Left ventricle myocardium inferior (tissue), 1 donor: ENCODE measurements around the gene INSL6. TPM values are rescaled to one million over a fixed set of nuclear protein-coding genes. Genes with fewer than 3 reads are reported as not detected.
"Not testable (repeated sequence)": the region's sequence is repeated elsewhere in the genome, so short reads cannot be mapped to it uniquely, and the experiment has no call there.

Source experiments
- DNase-seq: peaks from one replicate; pipeline ENCODE4 v3.0.0-alpha.2; 2020
- H3K27ac ChIP-seq: fragments of 200-600 bp; replicated peaks from 2 replicates; pipeline ENCODE4 v1.8.0; 2021
- H3K27me3 ChIP-seq: fragments of 200-600 bp; 2 replicates; pipeline ENCODE4 v1.8.0; 2021; ENCODE audit warnings: low read depth
- H3K36me3 ChIP-seq: fragments of 200-600 bp; 2 replicates; pipeline ENCODE4 v1.8.0; 2021
- H3K4me1 ChIP-seq: fragments of 200-600 bp; 2 replicates; pipeline ENCODE4 v1.8.0; 2021
- H3K4me3 ChIP-seq: fragments of 200-600 bp; 2 replicates; pipeline ENCODE4 v1.8.0; 2021; ENCODE audit warnings: mild to moderate bottlenecking, moderate library complexity
- H3K9me3 ChIP-seq: fragments of 200-600 bp; replicated peaks from 2 replicates; pipeline ENCODE4 v1.8.0; 2021
- intact Hi-C: fragments of 100-400 bp; cut with micrococcal nuclease; formaldehyde crosslinking; loops from one replicate; pipeline ENCODE4 v1.11.0; 2022
- total RNA-seq: library from RNA; stranded (reverse); fragmentation: NEBNext Ultra II Directional; extraction: Animal tissue kit (Norgen Biotek cat#: 25700); gene quantifications from one replicate; pipeline ENCODE4 v1.2.1, GENCODE V29; 2021
- TF ChIP-seq, protein P1 (sequence below): fragments of 200-600 bp; IDR thresholded peaks from 2 replicates; pipeline ENCODE4 v1.8.0; 2021; ENCODE audit warnings: antibody characterized with exemption, mild to moderate bottlenecking, borderline replicate concordance
- donor health status: DM: no; HTN: yes; CAD: no; lungs with severe emphysema.

Gene INSL6
- total RNA-seq, 1 donor from 2014 or later = not detected

DNA sequence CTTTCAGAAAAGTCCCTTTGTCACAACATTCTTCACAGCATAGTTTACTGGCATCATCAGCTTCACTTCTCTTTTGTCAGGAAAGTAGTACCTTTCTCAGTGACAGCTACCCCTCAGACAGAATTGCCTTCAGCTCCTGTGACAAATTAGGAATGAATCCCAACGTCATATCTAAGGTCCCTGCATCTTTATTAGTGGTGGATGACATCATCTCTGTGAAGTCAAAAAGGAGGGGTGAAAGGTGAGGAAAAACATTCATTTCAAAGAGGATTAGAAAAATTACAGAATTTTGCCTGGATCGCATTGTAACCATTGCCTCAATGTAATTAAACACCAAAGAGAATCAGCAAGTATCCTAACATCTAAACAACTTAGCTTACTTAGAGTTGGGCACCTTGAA is 7.9 kb upstream of the INSL6 start:
- Histone ChIP-seq H3K4me3 (no peak overlapping the region), H3K27me3 (peaks cover 9% of the 10 kb centered on the region), H3K4me1 (no peaks in the 10 kb centered on the region), H3K27ac (no peak overlapping the region), H3K36me3 (no peaks in the 10 kb centered on the region), H3K9me3 (peaks cover 8% of the 10 kb centered on the region)
- DNase-seq = no peak
- intact Hi-C loops = no loop called here
- TF ChIP-seq, protein P1, sequence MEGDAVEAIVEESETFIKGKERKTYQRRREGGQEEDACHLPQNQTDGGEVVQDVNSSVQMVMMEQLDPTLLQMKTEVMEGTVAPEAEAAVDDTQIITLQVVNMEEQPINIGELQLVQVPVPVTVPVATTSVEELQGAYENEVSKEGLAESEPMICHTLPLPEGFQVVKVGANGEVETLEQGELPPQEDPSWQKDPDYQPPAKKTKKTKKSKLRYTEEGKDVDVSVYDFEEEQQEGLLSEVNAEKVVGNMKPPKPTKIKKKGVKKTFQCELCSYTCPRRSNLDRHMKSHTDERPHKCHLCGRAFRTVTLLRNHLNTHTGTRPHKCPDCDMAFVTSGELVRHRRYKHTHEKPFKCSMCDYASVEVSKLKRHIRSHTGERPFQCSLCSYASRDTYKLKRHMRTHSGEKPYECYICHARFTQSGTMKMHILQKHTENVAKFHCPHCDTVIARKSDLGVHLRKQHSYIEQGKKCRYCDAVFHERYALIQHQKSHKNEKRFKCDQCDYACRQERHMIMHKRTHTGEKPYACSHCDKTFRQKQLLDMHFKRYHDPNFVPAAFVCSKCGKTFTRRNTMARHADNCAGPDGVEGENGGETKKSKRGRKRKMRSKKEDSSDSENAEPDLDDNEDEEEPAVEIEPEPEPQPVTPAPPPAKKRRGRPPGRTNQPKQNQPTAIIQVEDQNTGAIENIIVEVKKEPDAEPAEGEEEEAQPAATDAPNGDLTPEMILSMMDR = no peak

DNA sequence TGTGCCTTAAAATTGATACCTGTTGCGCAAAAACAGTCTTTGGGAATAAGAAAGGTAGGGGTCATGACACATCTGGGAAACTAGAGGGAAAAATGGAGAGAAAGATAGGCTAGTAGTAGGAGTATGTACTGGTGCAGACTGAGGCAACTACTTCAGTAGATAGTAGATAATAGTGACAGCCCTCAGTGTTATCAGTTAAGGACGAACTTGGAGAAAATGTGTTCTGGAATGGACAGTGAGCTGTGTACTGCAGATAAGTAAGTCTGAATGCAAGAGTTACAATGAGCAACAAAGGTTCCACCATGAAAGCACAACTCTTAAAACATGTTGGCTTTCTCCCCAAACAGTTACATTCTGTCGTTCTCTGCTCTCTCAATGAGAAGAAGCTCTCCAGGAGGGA is 6.5 kb upstream of the INSL6 start:
- H3K27ac ChIP-seq = no peak overlapping the region
- TF ChIP-seq, protein P1 = no peak
- no peaks in the 10 kb centered on the region for H3K36me3 ChIP-seq
- no peak overlapping the region for H3K4me3 ChIP-seq
- intact Hi-C loops = no loop called here
- no peaks in the 10 kb centered on the region for H3K4me1 ChIP-seq
- H3K9me3 ChIP-seq = no peaks in the 10 kb centered on the region
- no peak for DNase-seq
- peaks cover 11% of the 10 kb centered on the region for H3K27me3 ChIP-seq

DNA sequence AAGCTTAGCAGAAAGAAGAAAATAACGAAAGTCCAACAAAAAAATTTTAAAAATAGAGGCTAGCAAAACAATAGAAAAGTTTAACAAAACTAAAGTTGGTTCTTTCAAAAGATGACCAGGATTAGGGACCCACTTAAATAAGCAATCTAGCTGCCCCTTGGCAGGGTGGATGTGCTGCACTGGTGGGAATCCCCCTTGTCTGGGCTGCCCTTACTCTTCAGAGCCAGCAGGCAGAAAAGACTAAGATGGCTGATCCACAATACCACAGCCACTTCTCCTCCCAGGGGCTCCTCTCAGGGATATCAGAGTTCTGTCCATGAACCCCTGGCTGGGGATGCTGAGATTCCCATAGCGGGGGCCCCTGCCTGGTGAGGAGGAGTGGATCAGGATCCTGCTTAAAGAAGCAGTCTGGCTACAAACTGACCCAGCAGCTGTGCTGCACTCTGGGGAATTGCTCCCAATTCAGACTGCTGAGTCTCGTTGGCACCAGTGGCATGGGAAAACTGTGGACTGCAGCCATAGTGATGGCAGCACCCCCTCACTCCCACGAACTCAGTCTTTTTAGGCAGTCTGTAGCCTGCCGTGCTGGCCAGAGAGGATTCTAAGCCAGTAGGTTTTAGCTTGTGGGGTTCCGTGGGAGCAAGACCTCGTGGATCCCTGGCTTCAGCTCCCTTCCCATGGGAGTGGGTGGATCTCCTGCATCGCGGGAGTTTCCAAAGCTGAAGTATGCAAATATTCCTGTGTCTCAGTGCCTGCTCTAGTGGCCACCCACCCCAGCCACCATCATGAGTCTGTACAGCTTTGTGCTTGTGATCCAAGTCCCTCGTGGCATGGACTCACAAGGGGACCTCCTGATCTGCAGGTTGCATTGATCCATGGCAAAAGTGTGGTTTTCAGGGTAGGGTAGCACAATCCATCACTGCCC is 2.9 kb upstream of the INSL6 start:
- no peak overlapping the region for H3K27ac ChIP-seq
- H3K27me3 ChIP-seq = peaks cover 15% of the 10 kb centered on the region
- intact Hi-C loops = loop anchor here (5.0 kb wide), 2 partner anchors 254 to 404 kb away; no protein-coding TSS in a partner anchor
- DNase-seq = no peak
- TF ChIP-seq, protein P1 = no peak
- H3K4me1 ChIP-seq = no peaks in the 10 kb centered on the region
- H3K4me3 ChIP-seq = no peak overlapping the region
- no peaks in the 10 kb centered on the region for H3K36me3 ChIP-seq
- no peaks in the 10 kb centered on the region for H3K9me3 ChIP-seq

DNA sequence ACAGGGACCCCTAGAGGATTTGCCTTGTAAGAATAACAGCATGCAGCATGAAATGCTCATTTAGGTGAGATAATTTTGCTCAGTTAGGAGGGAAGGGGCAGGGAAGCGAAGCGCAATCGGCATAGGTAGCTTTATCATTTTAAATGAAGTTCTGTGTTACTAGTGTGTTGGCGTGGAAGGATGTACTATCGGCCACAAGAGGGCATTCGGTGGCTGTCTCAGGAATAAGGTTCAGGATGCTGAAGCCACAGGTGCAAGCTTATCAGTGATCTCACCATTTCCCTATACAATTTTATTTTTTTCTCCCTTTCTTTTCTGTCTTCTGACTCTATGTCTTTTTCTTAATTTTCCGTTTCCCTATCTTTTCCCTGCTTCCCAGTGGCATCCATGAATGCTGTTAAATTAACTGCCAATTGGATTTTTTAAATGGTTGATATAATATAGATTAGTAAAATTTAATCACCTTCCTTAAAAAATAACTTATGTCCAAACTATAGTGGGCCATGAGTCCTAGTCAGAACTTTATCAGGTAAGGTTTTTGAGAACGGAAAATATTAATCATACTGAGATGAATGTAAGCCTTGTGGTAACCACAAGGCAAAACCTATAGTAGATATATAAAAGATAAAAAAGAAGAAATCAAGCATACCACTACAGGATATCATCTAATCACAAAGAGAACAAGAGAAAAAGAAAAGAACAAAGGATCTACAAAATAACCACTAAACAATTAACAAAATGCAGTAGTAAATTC is 1.2 kb upstream of the INSL6 start:
- Histone ChIP-seq H3K9me3 (no peaks in the 10 kb centered on the region), H3K4me1 (no peaks in the 10 kb centered on the region), H3K27me3 (peaks cover 10% of the 10 kb centered on the region), H3K27ac (no peak overlapping the region), H3K36me3 (no peaks in the 10 kb centered on the region), H3K4me3 (no peak overlapping the region)
- TF ChIP-seq, protein P1 = peak; percentile 79
- intact Hi-C loops = loop anchor here (5.0 kb wide), 2 partner anchors 256 to 406 kb away; no protein-coding TSS in a partner anchor
- DNase-seq = no peak

DNA sequence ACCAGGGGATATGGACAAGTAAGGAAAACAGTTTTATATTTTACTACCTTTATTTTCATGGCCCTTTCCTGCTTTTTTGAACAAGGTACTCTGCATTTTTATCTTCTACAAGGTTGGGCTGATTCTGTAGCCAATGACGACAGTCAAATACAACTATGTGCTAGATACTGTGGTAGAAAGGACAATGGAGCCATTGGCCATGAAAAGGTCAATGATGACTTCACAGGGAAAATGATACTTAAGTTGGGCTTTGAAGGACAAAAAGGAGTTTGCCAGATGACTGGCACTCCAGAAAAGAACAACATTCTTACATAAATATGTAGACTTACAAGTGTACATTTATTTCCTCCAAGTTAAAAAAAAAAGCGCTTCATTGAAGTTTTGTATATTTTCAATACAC is 663 bp downstream of the INSL6 start:
- Histone ChIP-seq H3K27me3 (peaks cover 10% of the 10 kb centered on the region), H3K4me3 (no peak overlapping the region), H3K4me1 (no peaks in the 10 kb centered on the region), H3K27ac (no peak overlapping the region), H3K9me3 (peaks cover 11% of the 10 kb centered on the region), H3K36me3 (no peaks in the 10 kb centered on the region)
- intact Hi-C loops = loop anchor here (5.0 kb wide), 2 partner anchors 258 to 408 kb away; no protein-coding TSS in a partner anchor
- TF ChIP-seq, protein P1 = no peak
- DNase-seq = no peak

DNA sequence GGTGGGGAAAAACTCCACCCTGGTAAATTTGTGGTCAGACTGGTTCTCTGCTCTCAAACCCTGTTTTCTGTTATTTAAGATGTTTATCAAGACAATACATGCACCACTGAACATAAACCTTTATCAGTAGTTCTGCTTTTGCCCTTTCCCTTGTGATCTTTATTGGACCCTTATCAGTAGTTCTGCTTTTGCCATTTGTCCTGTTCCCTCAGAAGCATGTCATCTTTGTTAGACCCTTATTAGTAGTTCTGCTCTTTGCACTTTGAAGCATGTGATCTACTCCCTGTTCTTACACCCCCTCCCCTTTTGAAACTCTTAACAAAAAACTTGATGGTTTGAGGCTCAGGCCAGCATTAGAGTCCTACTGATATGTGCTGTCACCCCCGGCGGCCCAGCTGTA is 4.8 kb downstream of the INSL6 start:
- H3K4me3 ChIP-seq, DNase-seq, intact Hi-C loops, H3K36me3 ChIP-seq, H3K27me3 ChIP-seq, H3K27ac ChIP-seq, H3K4me1 ChIP-seq: not testable (repeated sequence)
- peaks cover 15% of the 10 kb centered on the region for H3K9me3 ChIP-seq
